ENCODE results near the gene ROR1.

ROR1 gene

DNA sequence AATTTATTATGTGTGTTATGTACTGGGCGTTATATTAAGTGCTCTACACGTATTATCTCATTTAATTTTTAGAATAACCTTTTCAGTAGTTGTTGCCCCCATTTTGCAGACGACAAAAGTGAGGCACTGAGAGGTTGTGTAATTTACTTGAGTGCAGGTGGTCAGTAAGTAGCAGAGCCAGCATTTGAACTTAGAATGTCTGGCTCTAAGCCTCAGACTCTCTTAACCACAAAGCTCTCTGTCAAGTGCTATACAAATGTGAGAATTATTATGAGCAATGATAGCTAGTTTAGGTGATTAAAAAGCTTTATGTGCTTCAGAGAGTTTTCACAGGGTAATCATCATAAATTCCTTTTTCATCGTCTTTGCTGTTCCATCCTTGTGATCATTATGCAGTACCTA lies 333.3 kb downstream of the ROR1 start:
- no peak overlapping the region for H3K4me3 ChIP-seq (ENCODE audit: low read depth, low read length)
- DNase-seq (ENCODE audit: low read depth), result no peak
- TF ChIP-seq, protein P1, sequence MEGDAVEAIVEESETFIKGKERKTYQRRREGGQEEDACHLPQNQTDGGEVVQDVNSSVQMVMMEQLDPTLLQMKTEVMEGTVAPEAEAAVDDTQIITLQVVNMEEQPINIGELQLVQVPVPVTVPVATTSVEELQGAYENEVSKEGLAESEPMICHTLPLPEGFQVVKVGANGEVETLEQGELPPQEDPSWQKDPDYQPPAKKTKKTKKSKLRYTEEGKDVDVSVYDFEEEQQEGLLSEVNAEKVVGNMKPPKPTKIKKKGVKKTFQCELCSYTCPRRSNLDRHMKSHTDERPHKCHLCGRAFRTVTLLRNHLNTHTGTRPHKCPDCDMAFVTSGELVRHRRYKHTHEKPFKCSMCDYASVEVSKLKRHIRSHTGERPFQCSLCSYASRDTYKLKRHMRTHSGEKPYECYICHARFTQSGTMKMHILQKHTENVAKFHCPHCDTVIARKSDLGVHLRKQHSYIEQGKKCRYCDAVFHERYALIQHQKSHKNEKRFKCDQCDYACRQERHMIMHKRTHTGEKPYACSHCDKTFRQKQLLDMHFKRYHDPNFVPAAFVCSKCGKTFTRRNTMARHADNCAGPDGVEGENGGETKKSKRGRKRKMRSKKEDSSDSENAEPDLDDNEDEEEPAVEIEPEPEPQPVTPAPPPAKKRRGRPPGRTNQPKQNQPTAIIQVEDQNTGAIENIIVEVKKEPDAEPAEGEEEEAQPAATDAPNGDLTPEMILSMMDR (conservative IDR thresholded peaks at IDR 0.05; ENCODE audit: low read depth, low read length), result no peak

DNA sequence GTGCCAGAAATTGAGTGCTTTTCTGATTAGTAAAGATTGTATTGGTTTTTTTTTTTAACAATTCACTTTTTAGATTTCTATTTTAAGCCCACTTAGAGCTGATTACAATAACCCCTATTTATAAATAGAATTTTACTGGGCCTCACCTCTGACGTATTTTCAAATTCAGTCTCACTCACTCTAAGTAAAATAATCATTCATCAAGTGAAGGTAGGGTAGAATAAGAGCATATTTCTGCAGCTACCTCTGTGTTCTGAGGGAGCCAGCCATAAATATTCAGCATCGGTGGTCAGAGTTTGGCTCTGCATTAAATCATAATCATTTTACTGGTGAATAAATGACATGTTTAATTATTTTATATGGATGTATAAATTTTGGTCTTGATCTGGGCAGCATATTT lies 333.8 kb downstream of the ROR1 start:
- TF ChIP-seq, protein P1 (conservative IDR thresholded peaks at IDR 0.05; ENCODE audit: low read depth, low read length), result no peak
- H3K4me3 ChIP-seq (ENCODE audit: low read depth, low read length), result no peak overlapping the region
- no peak for DNase-seq (ENCODE audit: low read depth)

DNA sequence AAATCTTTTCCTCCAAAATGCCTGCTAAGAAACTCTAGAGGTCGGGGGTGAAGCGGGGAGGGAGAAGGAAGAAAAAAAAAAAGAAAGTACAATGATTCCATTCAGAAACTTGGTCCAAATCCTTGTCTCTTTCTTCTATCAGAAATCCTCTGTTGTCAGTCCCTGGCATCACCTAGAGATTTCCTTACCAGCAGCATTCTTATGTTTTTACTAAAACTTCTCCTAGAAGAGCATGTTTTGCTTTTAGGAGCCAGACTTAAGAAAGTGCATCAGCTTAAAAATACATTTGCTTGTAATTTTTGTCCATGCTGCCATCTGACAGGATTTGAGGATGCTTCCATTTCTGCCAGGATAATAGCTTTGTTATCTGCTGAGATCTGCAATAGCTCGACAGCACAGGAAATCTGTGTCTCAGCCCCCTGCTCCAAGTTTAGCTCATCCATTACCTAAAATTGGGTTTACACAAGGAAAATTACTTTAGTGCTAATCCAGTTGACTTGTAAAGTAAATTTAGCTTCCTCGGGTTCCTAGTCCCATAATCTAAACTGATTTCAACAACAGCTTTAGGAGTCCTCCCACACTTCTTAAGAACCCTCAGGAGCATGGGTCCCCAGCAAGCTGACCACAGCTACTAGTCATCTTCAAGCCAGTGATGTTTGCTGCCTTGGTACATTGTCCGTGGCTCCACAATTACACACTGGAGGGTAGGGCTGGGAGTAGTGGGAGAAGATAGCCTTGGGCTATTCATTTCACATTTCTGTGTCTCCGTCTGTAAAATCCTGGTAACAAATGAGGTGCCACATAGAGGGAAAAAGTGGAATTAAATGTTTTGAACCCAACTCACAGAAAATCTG lies 337.3 kb downstream of the ROR1 start:
- no peak for DNase-seq (ENCODE audit: low read depth)
- TF ChIP-seq, protein P1 (conservative IDR thresholded peaks at IDR 0.05; ENCODE audit: low read depth, low read length), result no peak
- no peak overlapping the region for H3K4me3 ChIP-seq (ENCODE audit: low read depth, low read length)

DNA sequence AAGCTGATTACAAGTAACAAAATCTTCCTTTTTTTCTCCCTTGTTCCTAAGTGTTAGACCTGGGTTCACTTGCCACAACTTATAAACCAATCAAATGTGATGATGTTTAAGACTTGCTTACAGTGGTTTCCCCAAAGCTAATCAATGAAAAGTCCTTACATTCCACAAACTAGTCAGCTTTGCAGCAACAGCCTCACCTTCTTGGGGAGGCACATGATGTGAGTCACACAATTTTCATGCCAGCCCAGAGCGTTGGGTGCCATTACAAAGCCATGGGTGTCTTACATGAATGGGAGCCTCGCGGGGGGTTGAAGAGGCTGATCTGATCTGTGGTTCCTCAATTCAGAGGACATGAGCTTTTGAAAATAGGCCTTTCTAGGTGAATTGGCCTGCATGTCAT lies 338.0 kb downstream of the ROR1 start:
- no peak overlapping the region for H3K4me3 ChIP-seq (ENCODE audit: low read depth, low read length)
- no peak for DNase-seq (ENCODE audit: low read depth)
- TF ChIP-seq, protein P1 (conservative IDR thresholded peaks at IDR 0.05; ENCODE audit: low read depth, low read length), result no peak

DNA sequence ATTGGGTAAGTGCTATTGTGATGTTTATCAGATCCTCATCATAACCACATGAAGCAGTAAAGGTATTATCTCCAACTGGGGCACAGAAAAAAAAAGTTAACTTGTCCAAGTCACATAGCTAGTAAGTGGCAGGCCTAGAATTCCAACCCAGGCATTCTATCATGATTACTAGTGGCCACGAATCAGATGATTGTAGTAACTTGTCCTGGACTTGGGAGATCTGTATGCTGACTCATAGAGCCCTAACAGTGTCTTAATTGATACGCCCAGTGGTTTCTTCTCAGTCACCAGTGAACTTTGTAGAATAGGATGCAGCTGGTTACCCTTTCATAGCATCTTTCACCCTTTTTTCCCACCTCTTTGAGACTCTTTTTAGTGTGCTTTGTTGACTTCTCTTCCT lies 338.5 kb downstream of the ROR1 start:
- TF ChIP-seq, protein P1 (conservative IDR thresholded peaks at IDR 0.05; ENCODE audit: low read depth, low read length), result no peak
- no peak overlapping the region for H3K4me3 ChIP-seq (ENCODE audit: low read depth, low read length)
- DNase-seq (ENCODE audit: low read depth), result peak; percentile 60

DNA sequence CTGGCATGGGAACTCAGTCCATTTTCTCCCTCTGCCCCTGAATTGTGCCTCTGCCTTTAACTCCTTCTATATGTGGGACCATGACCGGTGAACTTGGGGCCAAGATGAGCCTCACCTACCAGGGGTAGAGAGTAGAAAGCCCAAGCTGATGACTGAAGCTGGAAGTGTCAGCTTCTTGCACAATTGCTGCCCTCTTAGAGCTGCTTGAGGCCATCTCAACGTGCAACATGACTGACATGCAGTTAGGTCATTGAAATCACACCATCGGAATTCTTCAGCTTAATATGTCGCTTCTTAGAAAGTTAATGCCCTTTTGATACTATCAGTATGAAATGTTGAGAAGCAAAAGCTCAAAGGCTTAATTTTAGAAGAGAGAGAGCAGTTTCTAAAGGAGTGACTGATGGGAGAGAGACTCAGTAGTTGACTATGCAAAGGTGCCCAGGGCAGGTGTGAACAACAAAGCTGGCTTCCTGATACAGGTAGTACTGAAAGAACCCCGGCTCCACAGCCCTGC lies 340.3 kb downstream of the ROR1 start:
- TF ChIP-seq, protein P1 (conservative IDR thresholded peaks at IDR 0.05; ENCODE audit: low read depth, low read length), result no peak
- no peak overlapping the region for H3K4me3 ChIP-seq (ENCODE audit: low read depth, low read length)
- DNase-seq (ENCODE audit: low read depth), result no peak

DNA sequence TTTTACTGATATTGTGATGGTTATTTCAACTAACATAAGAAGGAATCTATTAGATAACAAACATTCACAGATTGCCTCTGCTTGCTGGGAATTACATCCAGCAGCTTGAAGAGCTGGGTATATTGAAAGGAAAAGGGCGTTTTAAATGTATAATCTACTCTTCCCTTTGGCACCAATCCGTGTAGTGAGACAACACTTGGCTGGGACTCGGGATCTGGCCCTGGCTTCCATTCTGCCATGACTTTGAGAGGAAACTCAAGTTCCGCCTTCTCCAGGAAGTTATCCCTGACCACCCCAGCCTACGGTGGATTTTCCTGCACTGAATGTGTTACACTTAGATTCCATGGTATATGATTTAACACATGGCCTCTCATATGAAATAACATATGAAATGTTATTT lies 342.7 kb downstream of the ROR1 start:
- H3K4me3 ChIP-seq (ENCODE audit: low read depth, low read length), result no peak overlapping the region
- TF ChIP-seq, protein P1 (conservative IDR thresholded peaks at IDR 0.05; ENCODE audit: low read depth, low read length), result no peak
- DNase-seq (ENCODE audit: low read depth), result no peak

Measured in choroid plexus epithelial cell (primary cell).